Adrenal gland (tissue), 5 donors: ENCODE results near the gene FBXO36.

Experiments used
- POLR2A ChIP-seq, 2 donors: fragments of 450-650 bp; IDR thresholded peaks; one replicate each; pipeline ENCODE4 v1.6.1; 2017; ENCODE audit warnings: antibody characterized with exemption in 2 of 2, mild to moderate bottlenecking in 2 of 2, moderate library complexity in 1 of 2
- TF ChIP-seq, protein P1 (sequence below), 6 experiments: fragments of 450-650 bp in 4 of 6; fragments of 200-600 bp in 2 of 6; sonication (generic) in 1 of 6; IDR thresholded peaks; 1 replicate in 5 of 6; 2 replicates in 1 of 6; pipeline versions ENCODE4 v1.5.1 to v1.8.0; 2016 to 2021; ENCODE audit warnings: antibody characterized with exemption in 6 of 6, mild to moderate bottlenecking in 2 of 6, moderate library complexity in 1 of 6
- donor health status: DM: no; HTN: no; CAD: no.

DNA sequence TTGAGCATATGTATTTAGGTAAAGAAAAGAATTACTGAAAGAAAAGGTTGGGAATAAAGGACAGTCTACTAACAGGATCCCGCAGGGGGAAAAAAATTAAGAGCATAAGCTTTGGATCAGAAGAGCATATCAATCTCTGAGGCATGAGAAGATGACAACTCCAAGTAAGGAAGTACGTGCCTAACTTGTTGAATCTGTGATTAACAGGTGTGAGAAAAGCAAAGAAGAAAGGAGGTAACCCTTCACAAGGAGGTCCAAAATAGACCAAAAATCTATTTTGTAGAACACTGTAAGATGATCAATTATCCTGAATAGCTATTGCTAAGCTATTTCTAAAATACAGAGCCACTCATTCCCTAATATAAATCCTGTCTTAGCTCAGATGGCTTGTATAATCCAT is 33.3 kb upstream of the FBXO36 start:
- TF ChIP-seq, protein P1, sequence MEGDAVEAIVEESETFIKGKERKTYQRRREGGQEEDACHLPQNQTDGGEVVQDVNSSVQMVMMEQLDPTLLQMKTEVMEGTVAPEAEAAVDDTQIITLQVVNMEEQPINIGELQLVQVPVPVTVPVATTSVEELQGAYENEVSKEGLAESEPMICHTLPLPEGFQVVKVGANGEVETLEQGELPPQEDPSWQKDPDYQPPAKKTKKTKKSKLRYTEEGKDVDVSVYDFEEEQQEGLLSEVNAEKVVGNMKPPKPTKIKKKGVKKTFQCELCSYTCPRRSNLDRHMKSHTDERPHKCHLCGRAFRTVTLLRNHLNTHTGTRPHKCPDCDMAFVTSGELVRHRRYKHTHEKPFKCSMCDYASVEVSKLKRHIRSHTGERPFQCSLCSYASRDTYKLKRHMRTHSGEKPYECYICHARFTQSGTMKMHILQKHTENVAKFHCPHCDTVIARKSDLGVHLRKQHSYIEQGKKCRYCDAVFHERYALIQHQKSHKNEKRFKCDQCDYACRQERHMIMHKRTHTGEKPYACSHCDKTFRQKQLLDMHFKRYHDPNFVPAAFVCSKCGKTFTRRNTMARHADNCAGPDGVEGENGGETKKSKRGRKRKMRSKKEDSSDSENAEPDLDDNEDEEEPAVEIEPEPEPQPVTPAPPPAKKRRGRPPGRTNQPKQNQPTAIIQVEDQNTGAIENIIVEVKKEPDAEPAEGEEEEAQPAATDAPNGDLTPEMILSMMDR (IDR thresholded peaks at IDR 0.05) = no peak
- no peak for TF ChIP-seq POLR2A (IDR thresholded peaks at IDR 0.05)
